ENCODE results near the gene DNAI1. TPM values are rescaled to one million over a fixed set of nuclear protein-coding genes. Genes with fewer than 3 reads are reported as not detected.
A peak's percentile ranks its signal among the peaks of the same experiment; 100 is the strongest.

The DNAI1 gene
- total and polyA plus RNA-seq, 8 donors, result 0.29 to 11.6 (median 4.8) TPM

GRCh38 chr9:34545497-34545896 is 86.9 kb downstream of the DNAI1 start:
- H3K27ac ChIP-seq, result no peak overlapping the region
- TF ChIP-seq CTCF (IDR thresholded peaks at IDR 0.05), result no peak
- no peaks in the 10 kb centered on the region for H3K36me3 ChIP-seq
- intact Hi-C loops (cut with DNase I), result loop anchor here in 1 of 2 donors (5.0 kb wide), 1 partner anchor 47 kb away; no protein-coding TSS in a partner anchor
- no peak for ATAC-seq
- peaks cover 0 to 27% of the 10 kb centered on the region in 2 donors for H3K27me3 ChIP-seq
- H3K4me1 ChIP-seq, result no peaks in the 10 kb centered on the region
- no peak overlapping the region for H3K4me3 ChIP-seq
- no peak for DNase-seq
- H3K9me3 ChIP-seq, result no peaks in the 10 kb centered on the region

GRCh38 chr9:34546102-34546833 is 87.7 kb downstream of the DNAI1 start:
- Histone ChIP-seq H3K36me3 (no peaks in the 10 kb centered on the region), H3K4me3 (no peak overlapping the region), H3K27ac (no peak overlapping the region), H3K9me3 (no peaks in the 10 kb centered on the region), H3K27me3 (peaks cover 0 to 27% of the 10 kb centered on the region in 2 donors), H3K4me1 (no peaks in the 10 kb centered on the region)
- intact Hi-C loops (cut with DNase I), result loop anchor here in 1 of 2 donors (5.0 kb wide), 1 partner anchor 46 kb away; no protein-coding TSS in a partner anchor
- no peak for ATAC-seq
- TF ChIP-seq CTCF (IDR thresholded peaks at IDR 0.05), result no peak
- DNase-seq, result no peak

GRCh38 chr9:34546834-34547827 is 88.5 kb downstream of the DNAI1 start:
- TF ChIP-seq CTCF (IDR thresholded peaks at IDR 0.05), result peak; percentile 43 to 70
- DNase-seq (peak in 1 of 4 donors; percentile 67), ATAC-seq (peak; percentile 86)
- H3K4me1 ChIP-seq, result no peaks in the 10 kb centered on the region
- no peak overlapping the region for H3K27ac ChIP-seq
- no peak overlapping the region for H3K4me3 ChIP-seq
- H3K36me3 ChIP-seq, result no peaks in the 10 kb centered on the region
- H3K27me3 ChIP-seq, result peaks cover 0 to 24% of the 10 kb centered on the region in 2 donors
- intact Hi-C loops (cut with DNase I), result loop anchor here in 1 of 2 donors (5.0 kb wide), 1 partner anchor 45 kb away; no protein-coding TSS in a partner anchor
- H3K9me3 ChIP-seq, result no peaks in the 10 kb centered on the region

- peaks cover 0 to 23% of the 10 kb centered on the region in 2 donors for H3K27me3 ChIP-seq
- intact Hi-C loops (cut with DNase I), result loop anchor here in 1 of 2 donors (5.0 kb wide), 1 partner anchor 44 kb away; no protein-coding TSS in a partner anchor
- no peaks in the 10 kb centered on the region for H3K9me3 ChIP-seq
- peak; percentile 73 to 75 for TF ChIP-seq CTCF (IDR thresholded peaks at IDR 0.05)
- no peaks in the 10 kb centered on the region for H3K36me3 ChIP-seq
- H3K4me3 ChIP-seq, result no peak overlapping the region
- H3K4me1 ChIP-seq, result no peaks in the 10 kb centered on the region
- ATAC-seq (peak; percentile 90), DNase-seq (peak in 1 of 4 donors; percentile 85)
- H3K27ac ChIP-seq, result no peak overlapping the region
Measured at GRCh38 chr9:34547960-34548611, 89.5 kb downstream of the DNAI1 start.
